22Rv1 (cell line): Measurements from ENCODE around the gene MEPCE.

ENCODE experiments used
- ZFX ChIP-seq: fragments of 450-650 bp; IDR thresholded peaks from 2 replicates; pipeline ENCODE4 v1.6.1; 2017; ENCODE audit warnings: antibody characterized with exemption, borderline replicate concordance
- TF ChIP-seq, protein P1 (sequence below): fragments of 450-650 bp; IDR thresholded peaks from 2 replicates; pipeline ENCODE4 v1.5.1; 2017; ENCODE audit warnings: mild to moderate bottlenecking

DNA sequence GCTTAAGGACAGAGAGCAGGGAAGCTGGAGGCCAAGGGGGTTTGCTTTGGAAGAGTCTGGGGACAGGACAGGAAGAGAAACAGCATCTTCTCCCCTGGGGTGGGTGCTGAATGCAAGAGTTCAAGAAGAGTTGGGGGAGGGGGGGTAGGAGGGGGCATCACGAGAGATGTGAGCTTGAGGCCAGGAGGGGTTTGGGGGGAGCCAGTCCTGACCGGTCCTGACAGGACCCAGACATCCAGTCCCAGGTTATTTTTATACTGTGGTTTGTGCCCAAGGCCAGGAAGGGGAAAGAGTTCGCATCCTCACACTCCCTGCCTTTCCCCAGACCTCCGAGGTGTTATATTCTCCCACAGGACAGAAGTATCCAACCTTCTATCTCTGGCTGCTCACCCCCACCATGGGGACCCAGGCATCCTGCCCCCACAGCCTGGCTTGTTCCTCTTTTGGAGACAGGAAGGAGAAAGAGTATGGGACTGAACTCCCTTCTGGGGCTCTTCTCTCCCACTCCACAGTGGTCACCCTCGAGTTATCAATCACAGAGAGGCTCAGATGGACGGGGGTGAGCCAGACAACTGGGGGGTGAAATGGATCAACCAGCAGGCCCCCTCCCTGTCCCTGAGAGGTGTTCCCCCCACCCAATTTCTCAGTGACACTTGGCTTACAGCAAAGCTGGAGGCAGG is 46.6 kb downstream of the MEPCE start:
- TF ChIP-seq, protein P1, sequence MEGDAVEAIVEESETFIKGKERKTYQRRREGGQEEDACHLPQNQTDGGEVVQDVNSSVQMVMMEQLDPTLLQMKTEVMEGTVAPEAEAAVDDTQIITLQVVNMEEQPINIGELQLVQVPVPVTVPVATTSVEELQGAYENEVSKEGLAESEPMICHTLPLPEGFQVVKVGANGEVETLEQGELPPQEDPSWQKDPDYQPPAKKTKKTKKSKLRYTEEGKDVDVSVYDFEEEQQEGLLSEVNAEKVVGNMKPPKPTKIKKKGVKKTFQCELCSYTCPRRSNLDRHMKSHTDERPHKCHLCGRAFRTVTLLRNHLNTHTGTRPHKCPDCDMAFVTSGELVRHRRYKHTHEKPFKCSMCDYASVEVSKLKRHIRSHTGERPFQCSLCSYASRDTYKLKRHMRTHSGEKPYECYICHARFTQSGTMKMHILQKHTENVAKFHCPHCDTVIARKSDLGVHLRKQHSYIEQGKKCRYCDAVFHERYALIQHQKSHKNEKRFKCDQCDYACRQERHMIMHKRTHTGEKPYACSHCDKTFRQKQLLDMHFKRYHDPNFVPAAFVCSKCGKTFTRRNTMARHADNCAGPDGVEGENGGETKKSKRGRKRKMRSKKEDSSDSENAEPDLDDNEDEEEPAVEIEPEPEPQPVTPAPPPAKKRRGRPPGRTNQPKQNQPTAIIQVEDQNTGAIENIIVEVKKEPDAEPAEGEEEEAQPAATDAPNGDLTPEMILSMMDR: no peak
- TF ChIP-seq ZFX: no peak
